Suppressor macrophage treated with lipopolysaccharide for 4 hours (primary cell): Measurements from ENCODE around the gene FBXL17.

Source experiments
- DNase-seq: peaks from one replicate; pipeline ENCODE4 v3.0.0-alpha.2; 2020

The FBXL17 gene

DNA sequence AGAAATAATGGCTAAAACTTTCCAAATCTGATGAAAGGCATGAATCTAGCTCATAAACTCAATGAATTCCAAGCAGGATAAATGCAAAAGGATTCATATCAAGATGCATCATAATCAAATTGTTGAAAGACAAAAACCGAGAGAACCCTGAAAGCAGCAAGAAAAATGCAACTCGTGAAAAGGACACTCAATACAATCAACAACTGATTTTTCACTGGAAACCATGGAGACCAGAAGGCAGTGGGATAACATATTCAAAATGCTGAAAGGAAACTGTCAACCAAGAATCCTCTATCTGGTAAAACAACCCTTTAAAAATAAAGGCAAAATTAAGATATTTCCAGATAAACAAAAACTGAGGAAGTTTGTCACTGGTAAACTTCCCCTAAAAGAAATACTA, 9.5 kb downstream of the FBXL17 start:
- no peak for DNase-seq

- DNase-seq, result no peak
Measured at GRCh38 chr5:108371263-108371662, 10.6 kb downstream of the FBXL17 start.

- no peak for DNase-seq
Measured at GRCh38 chr5:108369167-108369566, 12.7 kb downstream of the FBXL17 start.

GRCh38 chr5:108367679-108368334, 14.1 kb downstream of the FBXL17 start:
- no peak for DNase-seq

GRCh38 chr5:108366500-108366899, 15.4 kb downstream of the FBXL17 start:
- no peak for DNase-seq

DNA sequence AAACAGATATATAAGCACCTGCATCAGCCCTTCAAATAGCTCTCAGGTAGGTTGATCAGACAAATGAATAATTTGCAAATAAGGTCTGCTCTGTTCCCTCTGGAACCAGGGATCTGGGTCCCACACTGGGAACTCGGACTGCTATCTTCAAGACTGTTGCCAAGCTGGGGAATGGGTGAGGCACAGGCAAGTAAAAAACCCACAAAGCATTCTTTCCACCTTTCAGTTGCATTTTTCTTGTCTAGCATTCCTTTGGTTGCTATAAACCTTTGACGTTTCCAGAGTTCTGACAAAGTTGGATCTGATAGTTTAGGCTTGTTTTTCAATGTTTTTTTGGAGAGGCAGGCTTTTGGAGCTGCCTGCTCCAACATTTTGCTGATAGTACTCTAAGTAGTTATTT, 20.1 kb downstream of the FBXL17 start:
- no peak for DNase-seq

GRCh38 chr5:108361239-108361638, 20.7 kb downstream of the FBXL17 start:
- no peak for DNase-seq

GRCh38 chr5:108360280-108360679, 21.6 kb downstream of the FBXL17 start:
- DNase-seq, result no peak

DNA sequence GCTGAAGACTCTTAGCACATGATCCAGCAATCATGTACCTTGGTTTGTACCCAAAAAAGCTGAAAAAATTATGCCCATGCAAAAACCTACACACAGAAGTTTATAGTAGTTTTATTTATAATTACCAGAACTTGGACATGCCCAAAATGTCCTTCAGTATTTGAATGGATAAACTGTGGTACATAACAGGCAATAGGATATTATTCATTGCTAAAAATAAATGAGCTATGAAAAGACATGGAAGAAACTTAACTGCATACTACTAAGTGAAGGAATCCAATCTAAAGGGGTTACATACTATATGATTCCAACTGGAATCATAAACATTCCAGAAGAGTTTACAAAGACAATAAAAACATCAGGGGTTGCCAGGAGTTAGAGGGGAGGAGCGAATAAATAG, 25.6 kb downstream of the FBXL17 start:
- DNase-seq, result no peak

- DNase-seq, result no peak
Measured at GRCh38 chr5:108353087-108353486, 28.8 kb downstream of the FBXL17 start.

GRCh38 chr5:108345541-108346171, 36.2 kb downstream of the FBXL17 start:
- peak; percentile 72 for DNase-seq

DNA sequence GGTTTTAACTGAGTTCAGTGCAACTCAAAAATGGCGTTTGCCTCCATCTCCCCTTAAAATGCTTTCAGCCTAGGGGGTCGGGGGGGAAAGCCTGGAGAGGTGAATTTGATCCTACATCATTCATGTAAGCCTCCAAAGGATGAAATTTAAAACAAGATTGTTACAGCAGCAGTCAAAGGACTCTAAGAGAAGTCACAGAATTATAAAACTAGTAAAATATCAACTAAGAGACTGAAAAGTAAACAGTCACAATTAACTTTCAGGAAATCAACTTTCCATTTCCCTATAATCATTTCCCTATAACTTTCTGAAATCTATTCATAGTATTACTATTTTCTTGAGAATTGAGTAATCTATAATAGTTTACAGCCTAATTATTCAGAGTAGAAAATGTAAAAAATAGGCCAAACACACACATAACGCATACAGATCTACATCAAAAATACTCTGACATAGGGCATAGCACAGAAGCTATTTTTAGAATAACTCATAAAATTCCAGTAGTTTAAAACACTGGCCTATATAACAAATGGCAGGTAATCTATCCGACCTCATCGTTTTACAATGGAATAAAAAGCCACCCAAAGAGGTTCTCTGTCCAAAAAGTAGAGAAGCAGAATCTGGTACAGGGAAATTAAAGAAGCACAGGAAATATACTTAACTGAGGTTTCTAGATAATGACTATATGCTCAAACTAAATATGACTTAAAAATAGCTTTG, 37.6 kb downstream of the FBXL17 start:
- no peak for DNase-seq

DNA sequence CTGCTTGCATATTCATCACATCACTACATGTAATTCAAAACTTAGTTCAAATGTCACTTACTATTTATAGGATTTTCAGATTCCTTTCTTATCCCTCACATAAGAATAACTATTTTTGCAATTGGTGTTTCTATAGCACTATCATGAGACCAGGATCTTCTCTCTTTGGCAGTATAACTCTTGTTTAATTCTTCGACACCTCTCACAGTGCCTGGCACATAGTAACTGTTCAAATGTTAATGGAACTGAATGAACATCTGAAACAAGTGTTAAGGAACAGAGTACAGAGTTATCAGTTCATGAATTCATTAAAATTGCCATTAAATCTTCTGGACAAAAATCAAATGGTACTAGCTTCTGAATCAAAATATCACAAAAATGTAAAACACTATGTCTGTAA, 40.0 kb downstream of the FBXL17 start:
- no peak for DNase-seq

- DNase-seq, result no peak
Measured at GRCh38 chr5:108340131-108340530, 41.8 kb downstream of the FBXL17 start.

- no peak for DNase-seq
Measured at GRCh38 chr5:108339220-108339619, 42.7 kb downstream of the FBXL17 start.

DNA sequence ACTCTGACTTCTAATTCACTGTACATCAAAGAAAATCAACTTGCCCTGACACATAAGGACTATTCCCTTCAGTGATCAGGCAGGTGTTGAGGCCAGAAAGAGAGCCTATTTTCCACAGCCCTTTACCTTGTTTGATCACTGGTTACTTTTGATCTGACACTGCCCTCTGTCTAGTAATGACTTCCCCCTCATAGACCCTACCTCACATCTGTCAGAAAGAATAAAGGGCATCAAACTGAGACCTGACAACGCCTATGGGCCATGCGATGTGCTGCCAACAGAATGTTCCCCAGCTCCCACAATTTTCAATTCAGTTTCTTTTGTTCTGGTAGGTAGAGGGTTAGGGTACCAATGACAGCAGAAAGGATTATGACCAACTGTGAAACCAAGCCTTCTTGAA, 47.7 kb downstream of the FBXL17 start:
- DNase-seq, result no peak

- DNase-seq, result no peak
Measured at GRCh38 chr5:108326982-108327381, 54.9 kb downstream of the FBXL17 start.

DNA sequence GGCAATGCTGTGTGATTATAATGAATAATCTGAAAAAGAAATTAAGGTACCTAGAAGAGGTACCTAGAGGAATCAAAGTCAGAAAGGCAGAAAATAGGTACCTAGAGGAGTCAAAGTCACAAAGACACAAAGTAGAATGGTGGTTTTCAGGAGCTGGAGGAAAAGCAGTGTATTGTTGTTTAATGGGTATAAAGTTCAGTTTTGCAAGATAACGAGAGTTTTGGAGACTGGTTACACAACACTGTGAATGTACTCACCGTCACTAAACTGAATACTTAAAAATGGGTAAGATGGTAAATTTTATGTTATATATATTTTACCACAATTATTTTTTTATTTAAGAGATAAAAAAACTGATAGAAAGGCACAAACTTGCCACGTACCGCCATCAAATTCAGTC, 57.0 kb downstream of the FBXL17 start:
- DNase-seq, result no peak

GRCh38 chr5:108321341-108321740, 60.6 kb downstream of the FBXL17 start:
- no peak for DNase-seq

DNA sequence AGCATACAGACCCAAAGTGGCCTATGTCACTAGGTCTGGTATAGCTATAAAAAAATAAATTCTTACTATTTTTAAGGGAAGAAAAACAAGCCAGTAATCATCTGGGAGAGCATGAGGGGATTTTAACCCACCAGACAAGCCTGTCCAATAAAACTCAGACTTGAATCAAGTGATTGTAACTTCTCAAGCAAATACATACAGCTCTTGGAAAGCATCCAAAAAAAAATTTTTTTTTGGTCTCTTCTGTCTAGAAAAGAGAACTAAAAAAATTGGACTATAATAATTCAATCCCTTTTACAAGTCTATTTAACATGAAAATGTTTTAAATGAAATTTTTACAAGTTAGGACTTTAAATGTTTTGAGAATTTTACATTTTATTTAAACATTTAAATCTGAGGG, 61.7 kb downstream of the FBXL17 start:
- no peak for DNase-seq

- DNase-seq, result no peak
Measured at GRCh38 chr5:108315829-108316228, 66.1 kb downstream of the FBXL17 start.

GRCh38 chr5:108312258-108312657, 69.6 kb downstream of the FBXL17 start:
- no peak for DNase-seq

- DNase-seq, result no peak
Measured at GRCh38 chr5:108311682-108312081, 70.2 kb downstream of the FBXL17 start.

DNA sequence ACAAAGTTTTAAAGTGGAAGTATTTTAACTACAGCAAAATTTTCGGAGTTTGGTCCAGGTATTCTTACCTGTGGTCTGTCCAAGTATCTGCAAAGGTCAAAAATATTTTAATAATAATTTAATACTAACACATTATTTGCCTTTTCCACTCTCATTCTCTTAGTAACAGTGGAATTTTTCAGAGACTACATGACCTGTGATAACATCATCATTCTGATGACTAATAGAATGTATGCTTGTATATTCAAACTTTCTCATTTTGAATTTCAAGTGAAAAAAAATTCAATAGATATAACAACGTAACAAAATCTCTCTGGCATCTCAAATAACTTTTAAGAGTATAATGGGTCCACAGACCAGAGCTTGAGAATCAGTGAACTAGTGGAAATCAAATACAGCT, 78.3 kb downstream of the FBXL17 start:
- DNase-seq, result no peak
